ENCODE data around the gene EPHA1.

GRCh38 chr7:143443153-143443552 is 34.5 kb upstream of the EPHA1 start, which contains the start of gene TAS2R60:
- no peak for TF ChIP-seq CTCF (IDR thresholded peaks at IDR 0.05; ENCODE audit: insufficient read depth, low read depth, low read length)
- TF ChIP-seq EZH2 (IDR thresholded peaks at IDR 0.05; ENCODE audit: insufficient read depth, low read length) = no peak

Data from astrocyte (in vitro differentiated cells and primary cell).